ENCODE measurements around the gene PCDHGC5.

The PCDHGC5 gene

DNA sequence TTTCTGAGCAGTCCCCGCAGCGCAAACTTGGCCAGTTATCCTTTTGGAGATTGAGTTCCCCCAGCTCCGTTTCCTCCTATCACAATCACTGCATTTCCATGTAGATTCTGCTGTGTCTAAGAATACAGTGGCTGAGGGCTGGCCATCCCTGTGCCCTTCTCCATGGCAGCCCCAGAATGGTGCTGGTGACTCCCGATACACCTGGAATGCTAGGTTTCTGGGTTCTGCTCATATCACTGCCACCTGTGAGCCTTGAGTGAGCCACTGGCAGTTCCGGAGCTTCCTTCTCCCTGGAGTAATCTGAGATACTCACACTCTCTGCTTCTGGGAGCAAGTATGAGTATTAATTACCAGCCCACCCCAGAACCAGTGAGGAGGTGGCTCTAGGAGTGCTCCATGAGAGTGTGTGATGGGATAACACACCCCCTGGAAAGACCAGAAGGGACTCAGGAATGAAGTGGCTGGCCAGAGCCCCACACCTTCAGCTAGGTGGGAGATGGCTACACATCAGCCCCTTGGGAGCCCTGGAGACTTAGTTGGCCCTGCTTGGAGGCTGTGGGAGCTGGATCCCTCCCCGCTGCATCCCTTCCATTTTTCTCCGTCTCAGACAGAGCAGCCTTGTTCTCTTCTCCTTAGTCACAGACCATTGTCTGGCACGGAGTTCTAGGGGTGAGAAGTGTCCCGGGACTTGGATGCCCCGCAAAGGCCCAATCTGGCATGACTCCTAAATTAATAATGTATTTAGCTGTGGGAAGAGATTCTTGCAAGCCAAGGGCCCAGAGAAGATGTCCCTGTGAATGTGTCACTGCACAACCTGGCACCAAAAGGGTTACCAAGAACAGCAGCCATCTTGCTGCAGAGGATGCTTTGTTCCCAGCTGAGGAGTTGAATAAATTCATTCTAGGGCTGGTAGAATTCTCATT is 4.9 kb downstream of the PCDHGC5 start:
- Histone ChIP-seq H3K4me3 (replicated peaks; ENCODE audit: insufficient read depth, low read length) (no peak overlapping the region), H3K27ac (replicated peaks) (no peak overlapping the region), H3K27me3 (ENCODE audit: insufficient read depth, poor library complexity, severe bottlenecking) (peaks cover 32% of the 10 kb centered on the region)
- no peak for TF ChIP-seq REST (IDR thresholded peaks at IDR 0.05; ENCODE audit: insufficient replicate concordance, low read depth)
- TF ChIP-seq GABPA (IDR thresholded peaks at IDR 0.05; ENCODE audit: low read depth): no peak
- no peak for TF ChIP-seq SPI1 (IDR thresholded peaks at IDR 0.05; ENCODE audit: borderline replicate concordance, low read depth)
- no peak for TF ChIP-seq CTCF (IDR thresholded peaks at IDR 0.05; ENCODE audit: insufficient read depth, low read length)
- TF ChIP-seq POLR2AphosphoS5 (IDR thresholded peaks at IDR 0.05; ENCODE audit: low read depth): no peak
- no peak for DNase-seq (ENCODE audit: low read depth in 1 of 2, low spot score in 1 of 2)

GRCh38 chr5:141494761-141495452 is 6.0 kb downstream of the PCDHGC5 start:
- DNase-seq (ENCODE audit: low read depth in 1 of 2, low spot score in 1 of 2): no peak
- Histone ChIP-seq H3K4me3 (replicated peaks; ENCODE audit: insufficient read depth, low read length) (no peak overlapping the region), H3K27me3 (ENCODE audit: insufficient read depth, poor library complexity, severe bottlenecking) (peaks cover 32% of the 10 kb centered on the region), H3K27ac (replicated peaks) (no peak overlapping the region)
- no peak for TF ChIP-seq REST (IDR thresholded peaks at IDR 0.05; ENCODE audit: insufficient replicate concordance, low read depth)
- no peak for TF ChIP-seq GABPA (IDR thresholded peaks at IDR 0.05; ENCODE audit: low read depth)
- TF ChIP-seq CTCF (IDR thresholded peaks at IDR 0.05; ENCODE audit: insufficient read depth, low read length): no peak

- peaks cover 32% of the 10 kb centered on the region for H3K27me3 ChIP-seq (ENCODE audit: insufficient read depth, poor library complexity, severe bottlenecking)
- no peak overlapping the region for H3K27ac ChIP-seq (replicated peaks)
- no peak for TF ChIP-seq SPI1 (IDR thresholded peaks at IDR 0.05; ENCODE audit: borderline replicate concordance, low read depth)
- TF ChIP-seq CTCF (IDR thresholded peaks at IDR 0.05; ENCODE audit: insufficient read depth, low read length): no peak
- no peak for TF ChIP-seq POLR2AphosphoS5 (IDR thresholded peaks at IDR 0.05; ENCODE audit: low read depth)
- TF ChIP-seq GABPA (IDR thresholded peaks at IDR 0.05; ENCODE audit: low read depth): no peak
- no peak for TF ChIP-seq REST (IDR thresholded peaks at IDR 0.05; ENCODE audit: insufficient replicate concordance, low read depth)
- no peak for DNase-seq (ENCODE audit: low read depth in 1 of 2, low spot score in 1 of 2)
- no peak overlapping the region for H3K4me3 ChIP-seq (replicated peaks; ENCODE audit: insufficient read depth, low read length)
These were observed 6.6 kb downstream of the PCDHGC5 start for GRCh38 chr5:141495453-141495811.

All from HL-60 (cell line).